ENCODE data around the gene STAU1. TPM values are rescaled to one million over a fixed set of nuclear protein-coding genes. Genes with fewer than 3 reads are reported as not detected.

Gene STAU1
- polyA plus RNA-seq, 1 of the 3 experiments (the other 2 are of a cell fraction) = 48.2 TPM

DNA sequence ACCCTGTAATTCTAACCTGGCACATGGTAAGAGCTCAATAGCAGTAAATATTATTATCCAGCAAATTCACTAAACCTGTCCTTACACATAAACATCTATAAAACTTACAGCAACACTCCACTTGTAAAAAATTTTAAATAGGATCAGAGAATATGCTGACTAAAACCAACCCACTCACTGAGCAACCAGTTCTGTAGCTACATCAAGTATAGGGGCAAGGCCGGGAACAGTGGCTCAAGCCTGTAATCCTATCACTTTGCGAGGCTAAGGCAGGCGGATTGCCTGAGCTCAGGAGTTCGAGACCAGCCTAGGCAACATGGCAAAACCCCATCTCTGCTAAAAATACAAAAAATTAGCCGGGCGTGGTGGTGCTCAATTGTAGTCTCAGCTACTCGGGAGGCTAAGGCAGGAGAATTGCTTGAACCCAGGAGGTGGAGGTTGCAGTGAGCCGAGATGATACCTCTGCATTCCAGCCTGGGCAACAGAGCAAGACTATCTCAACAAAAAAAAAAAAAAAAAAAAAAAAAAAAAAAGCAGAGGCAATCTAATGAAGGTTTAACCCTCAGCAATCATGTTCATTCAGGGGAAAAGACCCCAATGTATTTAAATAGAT, 6.8 kb downstream of the STAU1 start (continued):
- TF ChIP-seq RXRA (IDR thresholded peaks at IDR 0.05; ENCODE audit: borderline replicate concordance, low read depth) = no peak
- TF ChIP-seq RFX5 (IDR thresholded peaks at IDR 0.05; ENCODE audit: low read length) = no peak
- TF ChIP-seq, protein P1, sequence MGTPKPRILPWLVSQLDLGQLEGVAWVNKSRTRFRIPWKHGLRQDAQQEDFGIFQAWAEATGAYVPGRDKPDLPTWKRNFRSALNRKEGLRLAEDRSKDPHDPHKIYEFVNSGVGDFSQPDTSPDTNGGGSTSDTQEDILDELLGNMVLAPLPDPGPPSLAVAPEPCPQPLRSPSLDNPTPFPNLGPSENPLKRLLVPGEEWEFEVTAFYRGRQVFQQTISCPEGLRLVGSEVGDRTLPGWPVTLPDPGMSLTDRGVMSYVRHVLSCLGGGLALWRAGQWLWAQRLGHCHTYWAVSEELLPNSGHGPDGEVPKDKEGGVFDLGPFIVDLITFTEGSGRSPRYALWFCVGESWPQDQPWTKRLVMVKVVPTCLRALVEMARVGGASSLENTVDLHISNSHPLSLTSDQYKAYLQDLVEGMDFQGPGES (IDR thresholded peaks at IDR 0.05; ENCODE audit: low read depth, low read length) = no peak
- no peak for TF ChIP-seq YY1 (IDR thresholded peaks at IDR 0.05; ENCODE audit: low read depth)
- TF ChIP-seq MXI1 (IDR thresholded peaks at IDR 0.05; ENCODE audit: low read depth, low read length) = no peak
- TF ChIP-seq FOXJ3 (CRISPR knock-in tag; IDR thresholded peaks at IDR 0.05) = no peak

DNA sequence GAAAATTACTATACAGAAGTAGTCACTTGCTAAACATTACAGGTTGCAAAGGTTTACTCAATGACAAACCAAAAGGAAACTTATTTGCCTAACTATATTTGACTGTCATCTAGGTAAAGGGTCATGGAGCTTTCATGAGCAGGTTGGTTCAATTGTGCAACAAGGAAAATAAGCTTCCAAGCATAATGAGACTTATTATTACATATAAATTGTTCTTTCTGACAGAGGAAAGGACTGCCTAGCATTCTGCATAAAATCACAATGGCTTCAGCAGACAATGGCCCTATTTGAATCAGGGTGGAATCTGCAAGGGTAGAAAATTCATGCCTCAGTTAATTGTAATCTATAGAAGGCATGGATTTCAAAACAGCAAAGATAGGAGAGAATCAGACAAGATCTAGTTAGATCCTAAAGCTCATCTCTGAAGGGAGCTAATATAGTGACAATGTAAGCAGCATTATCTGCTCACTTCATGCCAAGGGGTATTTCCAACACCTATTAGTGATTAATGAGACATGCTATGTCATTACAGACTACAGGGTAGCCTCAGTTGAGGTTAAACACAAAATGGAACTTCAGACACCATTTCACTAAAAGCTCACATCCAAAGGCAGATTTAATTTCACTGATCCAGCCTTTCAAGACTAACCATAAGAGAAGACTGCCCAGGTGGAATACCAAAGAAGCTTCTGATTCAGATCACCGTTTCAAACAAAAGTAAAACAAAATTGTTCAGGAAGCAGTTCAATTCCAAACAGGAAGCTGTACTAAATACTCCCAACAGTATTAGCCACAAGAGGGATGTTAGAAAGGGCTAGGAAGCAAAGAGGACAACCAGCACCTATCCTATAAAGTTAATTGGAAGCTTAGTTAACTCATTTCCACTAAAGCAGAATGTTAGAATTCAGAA, 8.5 kb downstream of the STAU1 start:
- 63% methylated on average over 1 of the region's 1 CpG for WGBS (ENCODE audit: low lambda C conversion rate)
- H3K36me3 ChIP-seq (replicated peaks in 1 of 2; ENCODE audit: control insufficient read depth in 1 of 2, insufficient read depth in 2 of 2, low read length in 1 of 2) = peaks cover 0 to 15% of the 10 kb centered on the region in 2 experiments
- H3K4me2 ChIP-seq = no peak overlapping the region
- no peaks in the 10 kb centered on the region for H3F3A ChIP-seq (replicated peaks; ENCODE audit: insufficient read depth)
- ChIA-PET CTCF (interaction anchor here (0.8 to 4.0 kb wide), 3 partner anchors 37 to 141 kb away, joined by 3 to 21 read pairs (median 17); no protein-coding TSS in a partner anchor), POLR2A (no interaction called here)
- peaks cover 100% of the 10 kb centered on the region for H3K79me2 ChIP-seq (ENCODE audit: insufficient read depth)
- no peaks in the 10 kb centered on the region for H3K9me2 ChIP-seq
- peaks cover 2 to 7% of the 10 kb centered on the region in 2 experiments; a peak in 3 of 4 replicates for H3K4me1 ChIP-seq (ENCODE audit: control insufficient read depth in 1 of 2, insufficient read depth in 2 of 2, low read depth in 1 of 2, low read length in 1 of 2)
- no peak for TF ChIP-seq MXI1 (IDR thresholded peaks at IDR 0.05; ENCODE audit: low read depth, low read length)
- TF ChIP-seq NRF1 (IDR thresholded peaks at IDR 0.05; ENCODE audit: low read depth, low read length) = no peak
- TF ChIP-seq TCF12 (IDR thresholded peaks at IDR 0.05) = no peak
- TF ChIP-seq, protein P2, sequence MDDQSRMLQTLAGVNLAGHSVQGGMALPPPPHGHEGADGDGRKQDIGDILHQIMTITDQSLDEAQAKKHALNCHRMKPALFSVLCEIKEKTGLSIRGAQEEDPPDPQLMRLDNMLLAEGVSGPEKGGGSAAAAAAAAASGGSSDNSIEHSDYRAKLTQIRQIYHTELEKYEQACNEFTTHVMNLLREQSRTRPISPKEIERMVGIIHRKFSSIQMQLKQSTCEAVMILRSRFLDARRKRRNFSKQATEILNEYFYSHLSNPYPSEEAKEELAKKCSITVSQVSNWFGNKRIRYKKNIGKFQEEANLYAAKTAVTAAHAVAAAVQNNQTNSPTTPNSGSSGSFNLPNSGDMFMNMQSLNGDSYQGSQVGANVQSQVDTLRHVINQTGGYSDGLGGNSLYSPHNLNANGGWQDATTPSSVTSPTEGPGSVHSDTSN (IDR thresholded peaks at IDR 0.05) = no peak
- TF ChIP-seq, protein P3, sequence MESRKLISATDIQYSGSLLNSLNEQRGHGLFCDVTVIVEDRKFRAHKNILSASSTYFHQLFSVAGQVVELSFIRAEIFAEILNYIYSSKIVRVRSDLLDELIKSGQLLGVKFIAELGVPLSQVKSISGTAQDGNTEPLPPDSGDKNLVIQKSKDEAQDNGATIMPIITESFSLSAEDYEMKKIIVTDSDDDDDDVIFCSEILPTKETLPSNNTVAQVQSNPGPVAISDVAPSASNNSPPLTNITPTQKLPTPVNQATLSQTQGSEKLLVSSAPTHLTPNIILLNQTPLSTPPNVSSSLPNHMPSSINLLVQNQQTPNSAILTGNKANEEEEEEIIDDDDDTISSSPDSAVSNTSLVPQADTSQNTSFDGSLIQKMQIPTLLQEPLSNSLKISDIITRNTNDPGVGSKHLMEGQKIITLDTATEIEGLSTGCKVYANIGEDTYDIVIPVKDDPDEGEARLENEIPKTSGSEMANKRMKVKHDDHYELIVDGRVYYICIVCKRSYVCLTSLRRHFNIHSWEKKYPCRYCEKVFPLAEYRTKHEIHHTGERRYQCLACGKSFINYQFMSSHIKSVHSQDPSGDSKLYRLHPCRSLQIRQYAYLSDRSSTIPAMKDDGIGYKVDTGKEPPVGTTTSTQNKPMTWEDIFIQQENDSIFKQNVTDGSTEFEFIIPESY (IDR thresholded peaks at IDR 0.05; ENCODE audit: borderline replicate concordance, low read depth) = no peak
- no peak for TF ChIP-seq NFIC (IDR thresholded peaks at IDR 0.05; ENCODE audit: borderline replicate concordance)
- no peak for TF ChIP-seq FOXJ3 (CRISPR knock-in tag; IDR thresholded peaks at IDR 0.05)
- no peak for TF ChIP-seq RCOR1 (IDR thresholded peaks at IDR 0.05; ENCODE audit: low read length)
- TF ChIP-seq, protein P4, sequence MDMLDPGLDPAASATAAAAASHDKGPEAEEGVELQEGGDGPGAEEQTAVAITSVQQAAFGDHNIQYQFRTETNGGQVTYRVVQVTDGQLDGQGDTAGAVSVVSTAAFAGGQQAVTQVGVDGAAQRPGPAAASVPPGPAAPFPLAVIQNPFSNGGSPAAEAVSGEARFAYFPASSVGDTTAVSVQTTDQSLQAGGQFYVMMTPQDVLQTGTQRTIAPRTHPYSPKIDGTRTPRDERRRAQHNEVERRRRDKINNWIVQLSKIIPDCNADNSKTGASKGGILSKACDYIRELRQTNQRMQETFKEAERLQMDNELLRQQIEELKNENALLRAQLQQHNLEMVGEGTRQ (IDR thresholded peaks at IDR 0.05; ENCODE audit: borderline replicate concordance, low read depth, low read length) = no peak
- TF ChIP-seq CHD2 (IDR thresholded peaks at IDR 0.05; ENCODE audit: low read length, partially characterized antibody) = no peak
- no peak for TF ChIP-seq RFX5 (IDR thresholded peaks at IDR 0.05; ENCODE audit: low read length)
- TF ChIP-seq YY1 (IDR thresholded peaks at IDR 0.05; ENCODE audit: low read depth) = no peak
- no peak for TF ChIP-seq TEAD4 (IDR thresholded peaks at IDR 0.05; ENCODE audit: borderline replicate concordance, insufficient read depth)
- TF ChIP-seq EP300 (IDR thresholded peaks at IDR 0.05; ENCODE audit: borderline replicate concordance in 1 of 2, low read depth in 1 of 2, low read length in 1 of 2) = no peak
- TF ChIP-seq, protein P1 (IDR thresholded peaks at IDR 0.05; ENCODE audit: low read depth, low read length) = no peak
- no peak for TF ChIP-seq MEF2A (IDR thresholded peaks at IDR 0.05; ENCODE audit: borderline replicate concordance, low read depth)
- TF ChIP-seq POLR2AphosphoS5 (IDR thresholded peaks at IDR 0.05; ENCODE audit: low read depth, low read length) = no peak
- no peak for TF ChIP-seq JUND (IDR thresholded peaks at IDR 0.05)
- TF ChIP-seq FOSL2 (IDR thresholded peaks at IDR 0.05; ENCODE audit: borderline replicate concordance, low read depth) = no peak
- H3K27me3 ChIP-seq (ENCODE audit: insufficient read depth) = no peaks in the 10 kb centered on the region
- no peak overlapping the region for H3K9ac ChIP-seq
- no peak overlapping the region for H3K4me3 ChIP-seq (ENCODE audit: low read depth in 2 of 2, low read length in 1 of 2)
- no peak overlapping the region for H2AFZ ChIP-seq (ENCODE audit: low read depth)
- 0 out of 4 replicates have a peak overlapping the region, but pooled peaks of 1 of the 2 experiments have one; percentile 1 for H3K27ac ChIP-seq (ENCODE audit: low read depth in 2 of 2, low read length in 1 of 2)
- H4K20me1 ChIP-seq (ENCODE audit: insufficient read depth) = peaks cover 67% of the 10 kb centered on the region
- DNase-seq = no peak
- H3K9me3 ChIP-seq = no peaks in the 10 kb centered on the region
